DMS79 treated with DMSO at 0.1 percent for 48 hours (cell line): ENCODE data around the gene NES.
"Not testable (repeated sequence)": the region's sequence is repeated elsewhere in the genome, so short reads cannot be mapped to it uniquely, and the experiment has no call there.

Experiments
- DNase-seq: peaks from one replicate; lab custom pipeline; 2025; lab: John Stamatoyannopoulos, UW

NES gene

DNA sequence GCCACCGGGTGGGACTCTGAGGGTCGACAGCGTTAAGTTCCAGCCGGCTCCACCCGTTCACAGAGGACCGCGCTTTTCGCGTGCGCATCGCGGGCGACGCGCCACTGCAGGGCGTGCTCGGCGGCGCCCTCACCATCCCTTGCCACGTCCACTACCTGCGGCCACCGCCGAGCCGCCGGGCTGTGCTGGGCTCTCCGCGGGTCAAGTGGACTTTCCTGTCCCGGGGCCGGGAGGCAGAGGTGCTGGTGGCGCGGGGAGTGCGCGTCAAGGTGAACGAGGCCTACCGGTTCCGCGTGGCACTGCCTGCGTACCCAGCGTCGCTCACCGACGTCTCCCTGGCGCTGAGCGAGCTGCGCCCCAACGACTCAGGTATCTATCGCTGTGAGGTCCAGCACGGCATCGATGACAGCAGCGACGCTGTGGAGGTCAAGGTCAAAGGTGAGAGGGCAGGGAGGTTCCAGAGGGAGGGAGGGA, 30.4 kb downstream of the NES start:
- no peak for DNase-seq

DNA sequence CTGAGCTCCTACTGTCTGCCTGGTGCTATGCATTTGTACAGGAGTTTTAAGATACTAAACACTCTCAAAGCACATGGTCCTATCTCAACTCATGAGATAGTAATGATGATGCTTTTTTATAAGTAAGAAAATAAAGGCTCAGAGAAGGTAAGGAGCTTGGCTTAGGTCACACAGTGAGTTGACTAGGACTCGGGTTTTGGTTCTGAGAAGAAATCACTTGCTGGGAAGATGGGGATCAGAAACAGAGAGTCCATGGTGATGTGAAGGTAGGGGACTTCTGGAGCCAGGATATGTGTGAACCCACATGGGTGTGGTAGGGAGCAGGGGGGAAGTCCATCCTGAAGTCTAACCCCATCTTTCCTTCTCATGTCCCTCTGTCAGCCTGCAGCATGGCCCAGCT, 31.5 kb downstream of the NES start:
- no peak for DNase-seq

DNA sequence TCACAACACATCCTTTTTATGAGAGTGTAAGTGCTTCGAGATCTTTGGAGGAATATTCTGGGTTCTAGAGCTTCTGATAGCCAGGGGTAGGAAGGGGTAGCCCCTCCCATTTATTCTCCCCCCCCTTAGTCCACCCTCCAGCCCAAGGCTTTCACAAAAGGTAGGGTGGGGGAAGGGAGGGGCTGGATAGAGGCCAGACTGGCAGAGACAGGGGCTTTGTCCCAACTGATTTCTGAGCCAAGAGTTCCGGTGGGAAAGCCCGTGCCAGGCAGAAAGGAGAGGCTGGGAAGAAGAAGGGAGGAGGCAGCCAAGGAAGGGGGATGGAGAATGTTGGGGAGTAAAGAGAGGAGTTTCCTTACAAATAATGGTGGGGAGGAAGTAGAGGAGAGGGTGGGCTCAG, 32.2 kb downstream of the NES start:
- no peak for DNase-seq

DNA sequence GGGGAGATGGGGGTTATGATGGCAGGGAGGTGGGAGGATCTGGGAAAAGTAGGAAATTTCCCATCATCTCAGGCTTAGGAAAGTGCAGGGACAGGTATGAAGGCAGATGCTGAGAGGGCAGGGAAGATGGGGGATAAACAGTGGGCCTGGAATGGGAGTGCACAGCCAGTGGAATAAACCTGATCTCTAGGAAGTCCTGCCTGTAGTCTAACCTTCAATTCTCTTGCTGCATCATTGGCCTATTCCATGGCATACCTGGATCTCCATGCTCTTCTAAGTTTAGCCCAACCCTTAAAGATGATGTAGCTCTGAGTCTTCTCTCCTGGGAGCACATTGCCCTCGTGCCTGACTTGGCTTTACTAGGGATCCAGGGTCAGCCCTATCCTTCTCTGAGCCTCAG, 32.6 kb downstream of the NES start:
- no peak for DNase-seq

DNA sequence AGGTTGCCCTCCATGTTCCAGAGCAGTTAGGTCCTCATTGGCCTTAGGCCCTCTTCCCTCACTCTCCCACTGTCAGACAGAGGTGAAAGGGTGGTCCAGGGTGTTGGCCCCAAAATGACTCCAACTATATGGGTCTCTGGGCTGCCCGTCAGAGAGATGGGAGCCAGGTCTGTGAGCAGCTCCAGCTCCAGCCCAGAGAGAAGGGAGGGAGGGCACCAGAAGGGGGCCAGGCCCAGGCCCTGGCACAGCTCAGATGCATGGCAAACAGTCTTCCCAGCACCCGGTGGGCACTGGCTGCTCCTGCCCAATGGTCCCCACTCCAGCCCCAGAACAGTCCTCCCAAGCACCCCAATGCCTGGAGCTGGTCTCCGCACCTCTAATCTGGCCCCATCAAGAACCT, 33.1 kb downstream of the NES start:
- no peak for DNase-seq

DNA sequence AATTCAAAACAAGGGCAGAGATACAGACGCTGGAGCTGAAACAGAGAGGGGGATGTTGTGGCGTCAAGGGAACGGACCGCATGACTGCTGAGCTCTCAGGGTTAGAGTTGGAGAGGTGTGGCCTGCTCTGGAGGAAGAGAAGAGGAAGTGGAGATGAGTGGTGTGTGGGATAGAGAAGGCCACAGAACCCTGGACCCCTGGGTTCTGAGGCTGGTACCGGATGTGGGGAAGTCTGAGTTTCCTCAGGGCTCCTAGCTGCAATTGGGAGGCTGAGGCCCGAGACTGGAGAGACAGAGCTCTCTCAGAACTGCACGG, 33.5 kb downstream of the NES start:
- no peak for DNase-seq

DNA sequence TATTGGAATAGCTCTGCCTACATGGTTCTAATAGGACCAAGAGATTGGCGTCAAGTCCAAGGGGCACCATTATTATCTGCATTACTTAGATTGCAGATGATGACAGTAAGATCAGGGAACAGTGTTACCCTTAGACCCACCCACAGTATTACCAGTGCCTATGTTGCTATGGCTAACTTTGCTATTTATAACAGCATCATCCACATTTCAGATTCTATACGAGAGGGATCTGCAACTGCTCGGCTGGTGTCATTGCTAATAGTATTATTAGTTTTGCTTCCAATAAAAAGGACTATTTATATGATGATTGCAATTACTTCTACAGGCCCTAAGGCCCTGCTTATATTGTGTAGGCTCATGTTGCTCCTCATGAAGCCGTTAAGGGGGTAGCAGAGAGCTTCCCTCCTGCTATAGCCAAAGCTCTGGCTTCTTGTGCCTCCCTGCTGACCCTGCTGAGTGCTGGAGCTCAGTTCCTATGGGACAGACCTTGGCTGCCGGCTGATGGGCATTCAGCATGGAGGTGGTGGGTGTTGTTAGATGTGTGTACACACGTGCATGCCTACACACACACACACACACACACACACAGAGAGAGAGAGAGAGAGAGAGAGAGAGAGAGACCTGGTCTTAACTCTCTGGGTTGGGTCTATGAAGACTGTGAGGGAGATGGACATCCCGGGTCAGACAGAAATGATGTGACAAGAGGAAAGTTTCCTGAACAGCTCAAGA, 34.0 kb downstream of the NES start:
- DNase-seq, result no peak

DNA sequence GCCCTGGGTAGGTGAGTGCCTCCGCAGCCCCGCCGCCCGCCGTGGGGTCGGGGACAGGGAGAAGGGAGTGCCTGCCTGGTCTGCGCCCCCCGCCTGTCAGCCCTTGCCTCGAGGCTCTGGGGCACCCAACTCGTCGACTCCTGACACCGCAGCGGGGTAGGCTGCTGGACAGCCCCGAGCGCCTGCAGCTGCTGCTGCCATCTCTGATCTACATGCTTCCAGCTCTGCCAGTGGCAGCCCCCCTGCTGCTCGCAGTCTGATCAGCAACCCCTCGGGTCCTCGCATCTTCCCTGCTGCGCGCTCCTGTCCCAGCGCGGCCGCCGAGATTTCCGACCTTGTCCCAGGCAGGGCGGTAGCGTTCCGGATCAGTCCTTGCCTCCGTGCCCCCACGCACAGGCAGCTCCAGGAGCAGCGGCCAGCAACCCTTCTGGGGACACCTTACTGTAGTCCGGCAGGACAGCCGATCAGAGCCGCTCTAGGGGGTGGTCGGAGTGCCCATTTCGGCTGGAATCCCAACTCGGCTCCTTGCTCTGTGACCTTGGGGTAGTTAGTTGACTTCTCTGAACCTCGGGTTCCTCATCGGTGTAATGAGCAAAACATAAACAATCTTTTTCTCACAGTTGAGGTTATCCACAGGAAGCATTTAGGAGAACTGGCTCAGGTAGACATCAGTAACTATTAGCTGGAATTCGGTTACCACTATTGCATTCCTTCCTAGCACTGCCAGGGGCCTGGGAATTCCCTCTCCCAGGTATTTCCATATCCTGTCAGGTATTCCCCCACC, 34.8 kb downstream of the NES start:
- no peak for DNase-seq

DNA sequence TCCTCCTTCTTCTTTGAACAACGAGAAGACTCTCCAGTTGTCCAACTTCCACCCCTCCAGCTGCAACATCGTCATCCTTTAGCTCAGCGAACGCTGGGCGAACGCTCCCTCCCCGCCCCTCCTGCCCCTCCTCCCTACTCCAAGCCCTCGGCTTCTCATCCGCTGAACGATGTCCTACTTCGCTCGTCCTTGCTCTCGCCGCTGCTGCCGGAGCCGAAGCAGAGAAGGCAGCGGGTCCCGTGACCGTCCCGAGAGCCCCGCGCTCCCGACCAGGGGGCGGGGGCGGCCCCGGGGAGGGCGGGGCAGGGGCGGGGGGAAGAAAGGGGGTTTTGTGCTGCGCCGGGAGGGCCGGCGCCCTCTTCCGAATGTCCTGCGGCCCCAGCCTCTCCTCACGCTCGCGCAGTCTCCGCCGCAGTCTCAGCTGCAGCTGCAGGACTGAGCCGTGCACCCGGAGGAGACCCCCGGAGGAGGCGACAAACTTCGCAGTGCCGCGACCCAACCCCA, 35.4 kb downstream of the NES start, which contains the start of gene BCAN:
Gene BCAN, plus strand, starts transcription at position 357 of the 504 bp plus-strand sequence. CDS start 3,938 bp downstream, outside the sequence.
- peak; percentile 27 for DNase-seq

DNA sequence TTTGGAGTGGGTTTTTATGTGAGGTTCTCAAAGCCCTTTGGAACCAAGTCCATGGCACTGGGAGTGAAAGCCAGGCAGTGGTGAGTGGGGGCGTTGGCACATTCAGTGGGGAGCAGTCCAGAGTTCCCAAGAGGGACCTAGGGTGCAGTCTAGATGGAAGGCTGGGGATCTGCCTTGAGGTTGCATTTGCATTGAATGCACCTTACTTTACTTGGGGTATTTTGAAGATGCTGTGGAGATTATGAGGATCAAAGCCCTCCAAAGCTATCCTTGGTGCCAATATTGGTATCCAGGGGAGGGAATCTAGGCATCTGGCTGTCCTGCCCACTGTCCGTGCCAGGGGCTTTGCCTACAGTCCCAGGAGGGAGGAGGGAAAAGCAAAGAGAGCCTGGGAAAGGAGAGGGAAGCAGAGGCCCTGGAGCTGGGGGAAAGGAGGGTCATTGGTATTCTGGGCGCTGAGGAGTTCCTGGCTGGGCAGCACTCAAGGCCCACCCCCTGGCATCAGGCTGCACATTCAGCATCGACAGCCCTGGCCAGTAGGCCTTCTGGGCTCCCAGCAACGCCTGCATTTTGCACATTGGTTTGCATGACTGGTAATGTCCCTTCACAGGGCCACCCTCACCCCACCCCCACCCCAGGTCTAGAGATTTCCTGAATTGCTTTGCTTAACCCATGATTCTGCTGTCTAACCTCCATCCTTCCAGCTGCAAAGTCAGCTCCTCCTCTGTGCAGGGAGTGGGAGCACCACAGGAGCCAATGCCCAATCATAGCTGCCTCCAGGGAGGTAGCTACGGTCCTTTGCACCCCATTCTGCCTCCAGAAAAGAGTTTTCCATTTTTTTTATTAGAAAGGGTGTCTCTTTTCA, 36.1 kb downstream of the NES start:
- no peak for DNase-seq

DNA sequence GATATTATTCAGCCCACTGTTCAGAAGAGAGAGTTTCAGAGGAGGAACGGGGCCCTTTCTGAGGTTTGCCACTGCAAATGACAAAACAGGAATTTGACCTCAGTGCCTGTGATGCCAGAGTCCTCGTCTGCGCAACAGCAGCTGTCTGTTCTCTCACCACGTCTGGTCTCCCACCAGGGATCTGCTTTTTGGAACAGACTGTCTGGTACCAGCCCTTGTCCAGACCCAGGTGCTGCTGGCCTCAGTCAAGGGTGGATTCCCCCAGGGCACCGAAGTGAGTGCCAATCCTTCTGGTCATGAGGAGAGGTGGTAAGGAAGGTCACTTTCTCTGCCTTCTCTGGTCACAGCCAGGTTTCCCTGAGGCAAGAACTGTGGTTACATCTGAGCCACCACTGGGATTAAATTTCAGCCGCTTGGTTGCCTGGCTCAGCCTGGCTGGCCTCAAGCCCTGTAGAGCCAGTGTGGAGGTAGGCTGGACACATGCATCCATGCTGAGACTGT, 37.6 kb downstream of the NES start:
- no peak for DNase-seq

DNA sequence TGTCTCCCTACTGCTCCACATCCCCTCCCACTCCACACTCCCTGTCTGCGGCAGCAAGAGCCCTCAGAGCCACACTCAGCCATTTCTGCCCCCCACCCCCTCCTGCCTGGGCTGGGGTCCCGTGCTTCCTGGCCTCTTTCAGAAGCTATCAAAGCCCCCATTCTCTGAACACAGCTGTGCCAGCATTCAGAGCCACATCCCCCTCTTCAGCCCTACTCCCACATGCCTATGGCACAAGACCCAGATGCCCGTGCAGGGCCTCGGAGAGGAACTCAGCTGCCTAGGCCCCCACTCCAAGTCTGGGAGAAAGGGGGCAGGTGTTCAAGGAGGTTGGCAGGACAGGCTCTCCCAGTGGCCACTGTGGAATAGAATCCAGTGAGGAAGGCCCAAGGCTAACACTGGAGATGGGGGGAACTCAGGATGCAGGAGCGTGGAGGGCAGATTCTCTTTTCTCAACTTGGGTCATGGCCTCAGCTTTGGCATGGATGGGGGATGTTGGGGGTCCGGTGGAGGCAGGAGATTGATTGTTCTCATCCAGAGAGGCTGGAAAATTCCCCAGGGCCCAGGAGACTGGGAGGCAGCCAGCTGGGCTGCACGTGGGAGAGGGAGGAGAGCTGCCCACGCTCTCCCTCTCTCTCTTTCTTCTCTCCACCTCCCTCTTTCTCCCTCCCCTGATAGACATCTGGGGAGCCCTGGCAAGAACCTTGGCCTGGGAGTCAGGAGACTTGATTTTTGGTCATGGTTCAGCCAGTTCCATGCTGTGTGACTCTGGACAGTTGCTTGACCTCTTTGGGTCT, 38.8 kb downstream of the NES start:
- no peak for DNase-seq

DNA sequence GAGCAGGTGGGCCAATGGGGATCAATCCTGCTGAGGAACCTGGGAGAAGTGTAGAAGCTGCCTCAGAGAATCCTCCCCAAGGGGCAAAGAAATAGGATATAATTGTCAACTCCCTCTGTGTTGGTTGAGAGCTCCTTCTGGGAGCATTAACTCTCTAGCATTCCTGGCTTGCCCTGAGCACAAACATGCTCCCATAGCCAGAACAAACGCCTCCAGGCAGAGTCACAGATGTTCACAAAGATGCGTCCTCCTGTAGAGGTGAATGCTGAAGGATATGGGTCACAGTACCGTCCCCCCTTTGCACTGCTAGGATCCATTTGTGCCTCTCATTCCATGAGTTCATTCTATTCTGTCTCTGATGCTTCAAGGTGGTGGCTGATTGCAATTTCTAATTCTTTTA, 44.9 kb downstream of the NES start:
- no peak for DNase-seq

DNA sequence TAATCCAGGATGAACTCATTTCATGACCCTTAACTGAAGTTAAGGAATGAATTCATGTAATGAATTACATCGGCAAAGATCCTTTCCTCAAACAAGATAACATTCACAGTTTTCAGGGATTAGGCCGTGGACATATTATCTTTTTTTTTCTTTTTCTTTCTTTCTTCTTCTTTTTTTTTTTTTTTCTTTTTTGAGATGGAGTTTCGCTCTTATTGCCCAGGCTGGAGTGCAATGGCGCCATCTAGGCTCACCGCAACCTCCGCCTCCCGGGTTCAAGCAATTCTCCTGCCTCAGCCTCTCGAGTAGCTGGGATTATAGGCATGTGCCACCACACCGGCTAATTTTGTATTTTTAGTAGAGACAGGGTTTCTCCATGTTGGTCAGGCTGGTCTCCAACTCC, 46.1 kb downstream of the NES start:
- DNase-seq, result not testable (repeated sequence)

DNA sequence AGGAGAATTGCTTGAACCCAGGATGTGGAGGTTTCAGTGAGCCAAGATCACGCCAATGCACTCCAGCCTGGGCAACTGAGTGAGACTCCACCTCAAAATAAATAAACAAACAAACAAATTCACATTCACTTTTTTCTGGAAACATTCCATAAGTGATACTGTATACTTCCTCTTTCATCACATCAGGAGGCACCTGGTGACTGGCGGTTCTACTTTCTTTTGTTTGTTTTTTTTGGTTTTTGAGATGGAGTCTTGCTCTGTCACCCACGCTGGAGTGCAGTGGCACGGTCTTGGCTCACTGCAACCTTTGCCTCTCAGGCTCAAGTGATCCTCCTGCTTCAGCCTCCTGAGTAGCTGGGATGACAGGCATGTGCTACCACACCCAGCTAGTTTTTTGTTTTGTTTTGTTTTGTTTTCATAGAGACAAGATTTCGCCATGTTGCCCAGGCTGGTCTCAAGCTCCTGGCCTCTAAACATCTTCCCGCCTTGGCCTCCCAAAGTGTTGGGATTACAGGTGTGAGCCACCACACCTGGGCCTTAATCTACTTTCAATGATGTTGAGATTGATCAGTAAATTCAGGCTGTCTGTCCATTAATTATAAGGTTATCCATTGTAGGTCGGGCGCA, 47.3 kb downstream of the NES start:
- no peak for DNase-seq

DNA sequence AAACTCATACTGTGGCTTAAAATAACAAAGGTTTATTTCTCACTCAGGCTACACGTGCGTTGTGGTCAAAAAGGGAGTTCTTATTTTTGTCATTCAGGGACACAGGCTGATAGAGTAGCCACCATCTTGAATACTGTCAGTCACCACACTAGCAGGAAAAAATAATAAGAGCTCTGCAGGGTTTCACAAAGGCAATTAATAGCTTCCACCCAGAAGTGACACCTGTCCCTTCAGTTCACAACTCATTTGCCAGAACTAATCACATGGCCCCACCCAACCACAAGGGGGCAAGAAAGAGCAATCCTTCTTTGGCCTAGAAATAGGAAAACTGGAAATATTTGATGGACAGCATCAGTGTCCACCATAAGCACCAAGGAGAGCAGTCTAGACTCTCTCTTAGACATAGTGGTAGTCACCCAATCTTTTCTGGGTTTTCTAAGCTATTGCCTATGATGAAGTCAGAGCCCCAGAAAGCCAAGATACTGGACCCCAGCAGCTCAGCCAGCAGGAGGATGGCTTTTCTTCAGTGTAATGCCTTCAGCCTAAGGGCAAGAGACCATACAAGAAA, 49.8 kb downstream of the NES start:
- DNase-seq, result no peak

DNA sequence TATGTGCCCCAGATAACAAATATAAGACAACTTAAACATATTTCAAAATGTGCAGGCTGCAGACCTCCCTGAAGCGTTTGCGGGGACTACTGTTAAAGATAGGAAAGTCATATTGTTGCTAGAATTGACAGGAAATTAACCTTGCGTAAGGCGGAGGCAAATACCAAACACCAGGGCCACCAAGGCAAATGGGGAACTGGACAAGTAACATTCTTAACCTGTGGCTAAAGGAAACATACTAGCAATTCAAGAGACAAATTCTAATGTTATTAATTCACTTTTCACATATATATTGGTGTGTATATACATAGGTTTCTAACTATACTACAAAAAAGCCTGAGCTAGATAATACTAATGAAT, 51.1 kb downstream of the NES start:
- peak; percentile 18 for DNase-seq

DNA sequence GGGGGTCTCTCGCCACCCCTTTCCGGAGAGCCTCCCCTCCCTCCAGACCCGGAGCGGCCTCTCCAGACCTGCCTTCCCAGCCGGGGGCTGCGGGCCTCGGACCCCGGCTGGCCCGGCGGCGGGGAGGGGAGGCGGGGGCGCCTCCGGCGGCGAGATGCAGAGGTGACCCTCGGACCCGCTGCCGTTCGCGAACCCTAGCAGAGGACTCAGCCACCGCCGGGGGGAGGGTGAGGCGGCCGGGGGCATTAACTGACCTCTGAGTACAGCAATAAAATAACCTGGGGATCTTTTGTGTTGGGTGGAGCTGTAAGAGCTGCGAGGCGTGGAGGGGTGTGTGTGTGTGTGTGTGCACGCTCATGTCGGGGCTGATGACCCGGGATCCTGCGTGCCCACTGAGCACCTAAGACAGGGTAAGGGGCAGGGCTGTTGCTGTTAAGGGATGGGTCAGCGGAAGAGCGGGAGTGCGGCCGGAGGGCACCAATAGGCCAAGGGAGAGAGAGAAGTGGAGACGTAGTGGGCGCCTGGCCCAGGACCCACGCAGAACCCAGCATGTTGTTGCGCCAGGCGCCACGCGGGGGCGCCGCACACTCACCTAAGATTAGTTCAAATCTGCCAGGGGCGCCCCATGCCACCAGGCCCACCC, 51.6 kb downstream of the NES start:
- no peak for DNase-seq

DNA sequence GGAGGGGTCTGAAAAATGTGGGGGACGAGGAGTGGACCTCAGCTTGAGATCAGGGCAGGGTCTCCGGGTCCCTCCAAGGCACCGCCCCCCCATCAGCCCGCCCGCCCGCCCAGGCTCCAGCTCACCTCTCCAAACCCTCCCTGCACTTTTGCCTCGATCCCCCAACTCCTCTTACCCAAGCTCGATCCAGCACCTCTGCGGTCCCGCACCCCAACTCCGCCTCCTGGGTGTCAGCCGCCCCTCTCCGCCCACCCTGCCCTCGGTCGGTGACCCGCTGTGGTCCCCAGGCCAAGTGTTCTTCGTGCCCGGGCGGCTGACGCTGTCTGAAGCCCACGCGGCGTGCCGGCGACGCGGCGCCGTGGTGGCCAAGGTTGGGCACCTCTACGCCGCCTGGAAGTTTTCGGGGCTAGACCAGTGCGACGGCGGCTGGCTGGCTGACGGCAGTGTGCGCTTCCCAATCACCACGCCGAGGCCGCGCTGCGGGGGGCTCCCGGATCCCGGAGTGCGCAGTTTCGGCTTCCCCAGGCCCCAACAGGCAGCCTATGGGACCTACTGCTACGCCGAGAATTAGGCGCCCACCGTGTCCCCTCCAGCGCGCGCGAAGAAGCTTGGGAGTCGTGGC, 52.3 kb downstream of the NES start:
- DNase-seq, result no peak
